Osteocyte (in vitro differentiated cells): ENCODE measurements around the gene CFAP119. TPM values are rescaled to one million over a fixed set of nuclear protein-coding genes. Genes with fewer than 3 reads are reported as not detected.
"Not testable (repeated sequence)": the region's sequence is repeated elsewhere in the genome, so short reads cannot be mapped to it uniquely, and the experiment has no call there.

Source experiments
- DNase-seq: peaks from one replicate; pipeline ENCODE4 v3.0.0; 2021; ENCODE audit warnings: mixed read lengths; ENCODE audit not compliant: unreplicated experiment; ENCODE audit errors: extremely low spot score
- H3K27ac Mint-ChIP-seq: one replicate; pipeline ENCODE4 v1.8.0; 2021; ENCODE audit warnings: mild to moderate bottlenecking, mixed read lengths; ENCODE audit not compliant: unreplicated experiment
- H3K27me3 Mint-ChIP-seq: one replicate; pipeline ENCODE4 v1.8.0; 2021; ENCODE audit warnings: mixed read lengths; ENCODE audit not compliant: unreplicated experiment
- H3K36me3 Mint-ChIP-seq: one replicate; pipeline ENCODE4 v1.8.0; 2021; ENCODE audit warnings: mixed read lengths; ENCODE audit not compliant: unreplicated experiment
- H3K4me1 Mint-ChIP-seq: one replicate; pipeline ENCODE4 v1.8.0; 2021; ENCODE audit warnings: mixed read lengths; ENCODE audit not compliant: unreplicated experiment
- H3K4me3 Mint-ChIP-seq: one replicate; pipeline ENCODE4 v1.8.0; 2021; ENCODE audit warnings: mild to moderate bottlenecking, moderate library complexity, mixed read lengths; ENCODE audit not compliant: unreplicated experiment
- H3K9me3 Mint-ChIP-seq: one replicate; pipeline ENCODE4 v1.8.0; 2021; ENCODE audit warnings: mixed read lengths; ENCODE audit not compliant: unreplicated experiment
- CTCF ChIP-seq: fragments of 200-600 bp; sonication (generic); IDR thresholded peaks from 2 replicates; pipeline ENCODE4 v1.5.0; 2021; ENCODE audit warnings: antibody characterized with exemption, mild to moderate bottlenecking, moderate library complexity
- long read RNA-seq: library from polyadenylated mRNA; unstranded; transcript quantifications from one replicate; pipeline ENCODE4 v2.0.0, GENCODE V29; 2021
- total RNA-seq: library from RNA; stranded (reverse); gene quantifications from 2 replicates; pipeline ENCODE4 v1.2.1, GENCODE V29; 2021

Gene CFAP119
- 5.0 and 9.7 TPM in 2 replicates for total RNA-seq
- long read RNA-seq, partial matches to known transcripts = 0 of 2 reads
- long read RNA-seq, other reads (novel, unspliced or antisense) = 2 of 2 reads

GRCh38 chr16:30761928-30762902, at the start of gene CFAP119, which contains the start of gene RNF40:
Gene CFAP119, minus strand, starts transcription at chr16:30762062. Its CDS starts 314 bp downstream, at chr16:30761748.
Gene RNF40, plus strand, starts transcription at chr16:30762322. Its CDS starts 224 bp downstream, at chr16:30762546.
- no peaks in the 10 kb centered on the region for H3K9me3 Mint-ChIP-seq
- no peak for TF ChIP-seq CTCF
- peaks cover 24% of the 10 kb centered on the region for H3K36me3 Mint-ChIP-seq
- peak within 1 kb of the TSS; percentile 90 for H3K27ac Mint-ChIP-seq
- H3K4me3 Mint-ChIP-seq = peak within 1 kb of the TSS; percentile 86
- peaks cover 22% of the 10 kb centered on the region for H3K4me1 Mint-ChIP-seq
- DNase-seq = peak; percentile 99
- H3K27me3 Mint-ChIP-seq = no peaks in the 10 kb centered on the region

- not testable (repeated sequence) for H3K36me3 Mint-ChIP-seq, DNase-seq, H3K9me3 Mint-ChIP-seq, H3K27me3 Mint-ChIP-seq, H3K27ac Mint-ChIP-seq, H3K4me3 Mint-ChIP-seq
- H3K4me1 Mint-ChIP-seq = peaks cover 23% of the 10 kb centered on the region
Measured at GRCh38 chr16:30809675-30810074, 47.8 kb upstream of the CFAP119 start.

GRCh38 chr16:30808890-30809426, 47.1 kb upstream of the CFAP119 start:
- not testable (repeated sequence) for DNase-seq, H3K27ac Mint-ChIP-seq, H3K36me3 Mint-ChIP-seq, H3K4me3 Mint-ChIP-seq, H3K9me3 Mint-ChIP-seq, H3K27me3 Mint-ChIP-seq
- peaks cover 19% of the 10 kb centered on the region for H3K4me1 Mint-ChIP-seq

- Mint-ChIP-seq H3K9me3 (no peaks in the 10 kb centered on the region), H3K36me3 (no peaks in the 10 kb centered on the region), H3K4me3 (no peak overlapping the region), H3K27me3 (peaks cover 3% of the 10 kb centered on the region), H3K27ac (no peak overlapping the region), H3K4me1 (peaks cover 15% of the 10 kb centered on the region)
- DNase-seq = no peak
- TF ChIP-seq CTCF = no peak
Measured at GRCh38 chr16:30808146-30808545, 46.3 kb upstream of the CFAP119 start.

- peaks cover 15% of the 10 kb centered on the region for H3K4me1 Mint-ChIP-seq
Measured at GRCh38 chr16:30805370-30806169, 43.7 kb upstream of the CFAP119 start.

More at GRCh38 chr16:30805370-30806169, 43.7 kb upstream of the CFAP119 start:
- Mint-ChIP-seq H3K27ac (peak overlapping the region; percentile 91), H3K27me3 (no peaks in the 10 kb centered on the region), H3K36me3 (no peaks in the 10 kb centered on the region), H3K4me3 (peak overlapping the region; percentile 90), H3K9me3 (no peaks in the 10 kb centered on the region)
- peak; percentile 23 for TF ChIP-seq CTCF
- DNase-seq = peak; percentile 90
